Dermis microvascular lymphatic vessel endothelial cell (primary cell): ENCODE data around the gene FLRT2. TPM values are rescaled to one million over a fixed set of nuclear protein-coding genes. Genes with fewer than 3 reads are reported as not detected.

ENCODE experiments used
- DNase-seq, 2 donors: peaks; one replicate each; pipeline versions ENCODE4 v3.0.0 to v3.0.0-alpha.2; 2010; ENCODE audit warnings: low read depth in 2 of 2
- total RNA-seq: library from RNA; depleted of rRNA; stranded (reverse); fragments of >200 nt; gene quantifications from 2 replicates; pipeline ENCODE4 v1.2.1, GENCODE V29; 2014

FLRT2 gene
- total RNA-seq, 1 donor from 2014 or later, result 107 TPM

DNA sequence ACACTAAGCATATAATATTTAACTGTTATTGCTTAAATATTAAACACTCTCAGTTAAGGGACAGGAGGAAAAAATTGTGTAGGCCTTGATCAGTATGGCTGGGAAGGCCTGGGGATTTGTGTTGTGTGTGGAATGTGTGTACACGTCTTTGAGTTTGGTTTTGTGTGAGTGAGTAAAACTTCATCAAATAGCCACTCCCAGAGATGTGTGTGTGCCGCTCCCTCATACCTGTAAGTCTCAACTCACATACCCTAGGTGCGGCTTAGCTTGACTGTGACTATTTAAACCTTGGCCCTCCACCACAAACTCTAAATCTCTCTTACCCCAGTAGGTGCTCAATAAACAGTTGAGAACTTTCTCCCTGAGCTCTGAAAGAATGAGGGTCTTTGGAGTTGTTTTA is 64.3 kb downstream of the FLRT2 start:
- DNase-seq, result no peak

DNA sequence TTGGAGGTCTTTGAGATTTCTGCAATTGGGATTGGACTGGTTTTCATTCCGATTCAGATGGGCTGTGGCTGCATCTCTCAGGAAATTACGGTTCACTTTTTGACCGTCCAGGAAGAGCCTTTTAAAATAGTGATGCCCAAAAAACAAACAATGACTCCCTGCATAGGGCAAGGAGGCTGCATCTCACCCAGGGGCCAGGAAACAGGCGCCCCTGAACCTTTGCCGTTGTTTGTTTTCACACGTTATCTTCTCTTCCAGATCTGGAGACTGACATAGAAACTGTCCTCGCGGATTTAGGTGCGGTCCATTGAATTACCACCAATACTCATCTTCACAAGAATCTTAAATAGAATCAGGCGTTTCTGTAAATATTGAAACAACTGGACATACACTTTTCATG is 66.0 kb downstream of the FLRT2 start:
- DNase-seq, result peak; percentile 50 to 81

DNA sequence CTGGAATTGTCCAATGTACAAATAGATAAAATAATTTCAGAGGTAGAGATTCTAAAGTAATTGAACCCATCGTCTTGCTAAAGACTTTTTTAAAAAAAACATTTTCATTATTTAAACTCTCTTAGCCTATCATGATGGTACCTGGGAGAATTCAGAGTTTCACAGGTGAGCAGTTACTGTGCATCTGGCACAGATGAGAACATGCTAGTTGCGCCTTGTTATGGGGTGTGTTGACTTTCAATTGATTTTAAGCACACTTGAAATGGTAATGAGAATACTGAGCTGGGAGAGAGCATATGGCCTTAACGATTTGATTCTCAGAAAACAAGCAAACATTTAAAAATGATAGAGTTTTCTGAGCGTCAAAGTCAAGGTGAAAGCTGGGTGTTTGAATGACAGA is 66.6 kb downstream of the FLRT2 start:
- DNase-seq, result no peak

DNA sequence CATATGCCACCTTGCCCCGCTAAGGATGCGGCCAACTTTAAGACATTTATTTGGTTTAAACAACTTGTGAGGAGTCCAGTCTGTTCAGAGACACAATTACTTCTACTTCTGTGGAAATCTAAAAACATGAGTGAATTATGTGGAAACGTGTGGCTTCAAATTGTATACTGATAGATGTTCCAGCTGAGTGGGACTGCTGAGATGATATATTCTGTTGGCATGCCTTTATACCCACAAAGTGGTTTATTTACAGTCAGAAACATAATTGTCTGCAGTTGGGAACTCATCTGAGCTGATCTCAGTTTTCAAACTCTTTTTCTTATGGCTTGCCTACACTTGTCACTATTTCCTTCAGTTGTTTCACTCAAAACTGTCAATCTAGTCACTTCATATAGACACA is 67.8 kb downstream of the FLRT2 start:
- no peak for DNase-seq

DNA sequence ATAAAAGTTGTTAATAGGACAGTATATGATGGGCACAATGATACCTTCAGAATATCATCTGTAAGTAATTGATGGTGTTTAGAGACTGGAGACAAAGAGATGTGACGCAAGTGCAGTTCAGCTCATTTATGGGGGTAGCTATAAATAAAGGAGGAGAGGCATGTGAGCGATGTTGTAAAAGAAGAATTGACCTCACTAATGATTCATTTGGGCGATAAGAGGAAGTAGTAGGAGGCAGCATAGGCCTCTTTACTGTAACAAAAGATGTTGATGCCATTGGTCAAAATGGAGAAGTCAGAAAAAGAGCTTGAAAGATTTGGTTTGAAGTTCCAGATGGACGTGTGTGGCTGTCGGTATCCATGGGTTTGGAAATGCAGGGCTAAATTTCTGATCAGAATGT is 70.0 kb downstream of the FLRT2 start:
- DNase-seq, result no peak

DNA sequence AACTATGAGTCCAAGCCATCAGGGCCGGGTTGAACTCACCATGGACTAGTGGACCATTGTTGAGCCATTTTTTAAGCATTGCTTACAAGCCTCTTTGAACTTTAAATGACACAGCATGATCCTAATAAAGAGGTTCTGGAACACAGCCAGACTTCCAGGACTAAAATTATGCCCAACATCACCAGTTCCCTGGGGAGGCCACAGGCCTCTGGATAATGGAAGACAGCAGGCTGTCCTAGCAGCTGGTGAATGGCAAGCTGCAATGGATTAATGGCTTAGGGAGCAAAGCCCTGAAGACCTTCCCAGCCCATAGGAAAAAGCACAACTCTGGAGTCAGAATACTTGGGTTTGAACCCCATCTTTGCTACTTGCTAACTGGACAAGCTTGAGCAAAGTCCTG is 71.3 kb downstream of the FLRT2 start:
- no peak for DNase-seq

DNA sequence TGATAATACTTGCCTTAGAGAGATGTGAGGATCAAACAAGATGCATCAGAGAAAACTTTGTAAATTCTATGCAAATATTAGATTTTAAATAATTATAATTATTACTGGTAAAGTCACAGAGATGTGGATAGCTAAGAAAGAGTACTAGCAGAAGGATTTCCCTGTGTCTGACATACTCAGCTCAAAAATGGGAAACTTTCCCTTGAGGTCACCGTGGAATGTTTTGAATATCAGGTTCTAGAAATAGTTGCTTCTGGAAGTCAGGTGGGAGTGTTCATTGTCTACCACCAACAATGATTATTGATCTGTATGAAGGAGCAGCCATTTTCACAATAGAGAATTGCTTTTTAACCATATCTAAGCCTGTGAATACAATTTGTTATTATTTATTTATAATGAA is 71.7 kb downstream of the FLRT2 start:
- no peak for DNase-seq

- no peak for DNase-seq
Measured at GRCh38 chr14:85602345-85602744, 72.4 kb downstream of the FLRT2 start.

DNA sequence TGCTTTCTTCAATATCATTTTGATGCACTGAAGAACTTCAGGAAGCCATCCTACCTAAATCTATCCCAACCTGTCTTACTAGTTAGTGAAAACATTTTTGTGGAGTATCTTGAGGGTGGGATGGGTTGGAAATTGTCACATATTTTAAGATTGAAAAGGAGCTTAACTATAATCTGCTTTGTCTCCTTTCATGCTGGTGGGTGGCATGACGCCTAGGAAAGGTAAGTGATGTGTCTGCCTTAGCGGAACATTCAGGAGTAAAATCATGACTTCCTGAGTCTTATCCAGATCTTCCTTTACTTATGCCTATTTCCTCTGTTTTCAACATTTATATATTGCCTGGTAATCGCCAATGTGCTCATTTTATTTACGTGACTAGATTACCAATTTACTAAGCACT is 74.1 kb downstream of the FLRT2 start:
- no peak for DNase-seq

DNA sequence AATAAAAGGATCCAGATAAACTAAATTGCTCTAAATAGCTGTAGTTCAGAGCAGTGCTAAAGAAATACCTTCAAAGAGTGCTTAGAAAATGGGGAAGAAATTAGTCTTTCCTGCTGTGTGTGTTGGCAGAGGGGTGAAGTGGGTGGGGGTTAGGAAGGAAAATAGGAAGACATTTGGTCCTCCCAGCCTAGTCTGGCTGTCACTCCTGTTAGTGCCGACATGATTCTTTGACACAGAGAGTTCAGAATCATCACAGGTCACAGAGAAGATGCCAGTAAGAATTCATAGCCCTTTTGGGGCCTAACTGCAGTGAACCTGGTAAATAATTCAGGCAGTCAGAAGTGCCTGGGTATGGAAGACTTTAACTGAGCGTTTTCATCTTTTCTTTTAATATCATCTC is 74.8 kb downstream of the FLRT2 start:
- DNase-seq, result peak in 1 of 2 donors; percentile 35

GRCh38 chr14:85607651-85608081 is 77.7 kb downstream of the FLRT2 start:
- DNase-seq, result peak in 1 of 2 donors; percentile 46

- DNase-seq, result no peak
Measured at GRCh38 chr14:85613496-85613895, 83.6 kb downstream of the FLRT2 start.

GRCh38 chr14:85616386-85616885 is 86.5 kb downstream of the FLRT2 start:
- no peak for DNase-seq

- DNase-seq, result no peak
Measured at GRCh38 chr14:85616886-85617285, 86.9 kb downstream of the FLRT2 start.

GRCh38 chr14:85617791-85618190 is 87.8 kb downstream of the FLRT2 start:
- DNase-seq, result no peak

DNA sequence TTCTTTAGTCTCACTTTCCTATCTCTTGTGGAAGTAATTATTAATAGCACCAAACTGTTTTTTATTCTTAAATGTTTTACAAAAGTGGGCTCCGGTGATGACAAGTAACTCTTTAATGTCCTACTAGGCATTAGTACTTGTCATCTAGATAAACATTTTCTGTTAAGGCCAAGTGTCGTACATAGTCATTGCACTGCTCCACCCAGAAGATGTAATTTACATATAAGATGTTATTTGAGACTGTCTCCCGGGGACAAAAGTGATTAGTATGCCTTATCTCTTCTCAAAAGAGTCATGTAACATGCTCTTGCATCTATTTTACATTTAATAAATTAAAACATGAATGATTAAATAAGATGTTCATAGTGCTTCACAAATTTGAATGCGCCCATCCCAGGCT is 88.4 kb downstream of the FLRT2 start:
- no peak for DNase-seq

- no peak for DNase-seq
Measured at GRCh38 chr14:85618978-85619377, 89.0 kb downstream of the FLRT2 start.

DNA sequence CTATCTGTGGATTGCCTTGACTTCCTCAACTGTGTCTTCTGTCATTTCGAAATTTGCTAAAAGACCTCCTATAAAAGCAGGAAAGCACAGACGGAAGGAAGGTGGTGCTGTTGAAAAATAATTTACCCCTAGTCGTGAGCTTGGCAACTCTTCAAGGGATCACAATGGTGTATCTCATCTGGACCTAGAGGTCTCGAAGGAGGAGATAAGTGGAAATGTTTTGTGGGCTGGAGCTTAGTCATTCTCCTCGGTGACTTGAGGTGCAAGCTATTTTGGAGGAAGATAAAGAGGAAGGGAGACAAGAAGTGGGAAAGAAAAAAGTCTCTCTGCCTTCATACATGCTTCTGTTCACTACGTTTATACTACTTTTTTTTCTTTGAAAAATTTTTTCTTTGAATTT is 89.9 kb downstream of the FLRT2 start:
- DNase-seq, result no peak

DNA sequence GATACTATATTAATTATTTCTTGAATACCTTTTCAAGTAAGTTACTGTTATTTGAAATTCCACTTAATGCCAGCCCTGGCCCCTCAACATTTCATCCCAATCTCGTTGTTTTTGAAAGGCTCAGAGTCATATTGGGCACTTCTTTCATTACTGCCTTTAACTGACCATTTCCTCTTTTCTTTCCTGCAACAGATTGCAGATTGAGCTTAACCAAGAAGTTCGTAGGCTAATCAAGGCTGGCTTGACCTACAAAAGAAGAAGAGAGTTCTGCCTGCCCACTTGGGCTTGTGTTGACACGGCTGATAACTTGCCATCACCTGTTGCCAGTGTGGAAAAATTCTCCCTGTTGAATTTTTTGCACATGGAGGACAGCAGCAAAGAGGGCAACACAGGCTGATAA is 91.0 kb downstream of the FLRT2 start:
- DNase-seq, result no peak

DNA sequence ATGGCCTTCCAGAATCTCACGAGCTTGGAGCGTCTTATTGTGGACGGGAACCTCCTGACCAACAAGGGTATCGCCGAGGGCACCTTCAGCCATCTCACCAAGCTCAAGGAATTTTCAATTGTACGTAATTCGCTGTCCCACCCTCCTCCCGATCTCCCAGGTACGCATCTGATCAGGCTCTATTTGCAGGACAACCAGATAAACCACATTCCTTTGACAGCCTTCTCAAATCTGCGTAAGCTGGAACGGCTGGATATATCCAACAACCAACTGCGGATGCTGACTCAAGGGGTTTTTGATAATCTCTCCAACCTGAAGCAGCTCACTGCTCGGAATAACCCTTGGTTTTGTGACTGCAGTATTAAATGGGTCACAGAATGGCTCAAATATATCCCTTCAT is 92.2 kb downstream of the FLRT2 start:
- DNase-seq, result no peak

DNA sequence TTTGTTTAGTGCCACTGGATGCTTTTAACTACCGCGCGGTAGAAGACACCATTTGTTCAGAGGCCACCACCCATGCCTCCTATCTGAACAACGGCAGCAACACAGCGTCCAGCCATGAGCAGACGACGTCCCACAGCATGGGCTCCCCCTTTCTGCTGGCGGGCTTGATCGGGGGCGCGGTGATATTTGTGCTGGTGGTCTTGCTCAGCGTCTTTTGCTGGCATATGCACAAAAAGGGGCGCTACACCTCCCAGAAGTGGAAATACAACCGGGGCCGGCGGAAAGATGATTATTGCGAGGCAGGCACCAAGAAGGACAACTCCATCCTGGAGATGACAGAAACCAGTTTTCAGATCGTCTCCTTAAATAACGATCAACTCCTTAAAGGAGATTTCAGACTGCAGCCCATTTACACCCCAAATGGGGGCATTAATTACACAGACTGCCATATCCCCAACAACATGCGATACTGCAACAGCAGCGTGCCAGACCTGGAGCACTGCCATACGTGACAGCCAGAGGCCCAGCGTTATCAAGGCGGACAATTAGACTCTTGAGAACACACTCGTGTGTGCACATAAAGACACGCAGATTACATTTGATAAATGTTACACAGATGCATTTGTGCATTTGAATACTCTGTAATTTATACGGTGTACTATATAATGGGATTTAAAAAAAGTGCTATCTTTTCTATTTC is 93.2 kb downstream of the FLRT2 start:
- DNase-seq, result no peak

- no peak for DNase-seq
Measured at GRCh38 chr14:85625925-85626585, 96.1 kb downstream of the FLRT2 start.

DNA sequence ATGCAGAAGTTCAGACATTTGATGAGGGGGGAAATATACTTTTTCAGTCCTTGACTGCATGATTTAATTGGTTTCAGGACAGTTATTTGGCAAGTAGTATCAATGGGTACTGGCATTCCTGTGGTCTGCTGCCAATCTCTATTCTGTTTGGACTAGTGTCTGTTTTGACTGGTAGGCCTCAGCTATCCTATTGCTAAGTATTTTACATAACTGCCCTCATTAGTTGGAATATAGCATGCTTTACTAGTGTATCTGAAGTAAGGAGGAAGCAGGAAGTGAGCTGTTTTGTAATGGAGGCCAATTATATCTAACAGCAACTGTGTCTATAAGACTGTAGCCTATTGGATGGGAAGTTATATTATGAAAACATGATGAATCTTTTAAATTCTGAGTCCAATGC is 104.3 kb downstream of the FLRT2 start:
- peak in 1 of 2 donors; percentile 26 for DNase-seq
